ENCODE results near the gene DGKG.

The DGKG gene

DNA sequence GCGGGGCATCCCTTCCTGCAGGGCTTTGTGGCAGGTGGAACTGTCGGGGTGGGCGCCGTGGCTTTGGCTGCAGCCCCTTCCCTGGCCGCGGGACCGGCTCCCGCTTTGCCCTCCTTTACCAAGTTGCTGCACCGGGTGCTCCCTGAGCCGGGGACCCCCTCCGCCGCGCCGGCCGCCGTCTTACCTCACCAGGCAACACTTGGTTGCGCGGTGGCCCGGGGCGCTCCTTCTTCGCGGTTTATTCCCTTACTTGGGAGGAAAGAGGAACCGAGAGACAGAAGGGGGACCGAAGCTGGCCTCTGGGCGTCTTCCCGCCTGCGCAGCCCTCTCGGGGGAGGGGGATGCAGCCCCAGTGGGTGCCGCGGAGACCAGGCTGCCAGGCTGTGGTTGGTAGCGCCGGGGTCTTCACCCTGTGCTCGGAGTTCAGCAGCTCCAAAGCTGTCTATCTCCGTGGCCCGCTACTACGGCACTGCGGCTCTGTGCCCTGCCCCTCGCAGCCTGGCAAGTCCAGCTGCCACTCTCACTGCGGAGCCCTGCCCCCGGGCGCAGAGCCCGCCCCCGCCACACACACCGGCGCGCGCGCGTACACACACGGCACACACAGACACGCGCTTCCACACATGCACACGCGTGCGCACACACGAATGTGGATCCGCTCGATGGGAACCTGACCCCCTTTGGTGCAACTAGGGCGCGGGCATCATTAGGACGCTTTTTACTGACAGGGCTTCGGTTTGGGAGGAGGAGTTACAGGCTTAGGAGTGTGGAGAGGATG is at the start of gene DGKG:
TSS of gene DGKG (minus strand) at position 473 of the 775 bp plus-strand sequence. CDS start 41,775 bp downstream, outside the sequence.
- peaks cover 37% of the 10 kb centered on the region for H3K27me3 ChIP-seq (ENCODE audit: control insufficient read depth, insufficient read depth, low read length)
- WGBS (ENCODE audit: insufficient coverage, insufficient read length): no CpG with 5 or more reads among the region's 62 CpGs
- H3K9me3 ChIP-seq (ENCODE audit: control insufficient read depth, insufficient read depth, low read length): no peaks in the 10 kb centered on the region

GRCh38 chr3:186411089-186411488 is 49.1 kb upstream of the DGKG start:
- Histone ChIP-seq H3K27ac (ENCODE audit: low read length) (no peak overlapping the region), H3K27me3 (ENCODE audit: control insufficient read depth, insufficient read depth, low read length) (no peaks in the 10 kb centered on the region), H3K36me3 (ENCODE audit: control insufficient read depth, insufficient read depth, low read length) (no peaks in the 10 kb centered on the region), H3K9me3 (ENCODE audit: control insufficient read depth, insufficient read depth, low read length) (no peaks in the 10 kb centered on the region), H3K4me1 (ENCODE audit: control insufficient read depth, insufficient read depth, low read length) (peaks cover 4% of the 10 kb centered on the region; the same call in 1 of the 2 replicates), H3K4me3 (ENCODE audit: low read length) (no peak overlapping the region)
- WGBS (ENCODE audit: insufficient coverage, insufficient read length): 100% methylated on average over 1 of the region's 2 CpGs
- no peak for DNase-seq (ENCODE audit: low read depth, low spot score)

More for the DNA sequence above, at the start of gene DGKG:
- H3K4me1 ChIP-seq (ENCODE audit: control insufficient read depth, insufficient read depth, low read length): no peaks in the 10 kb centered on the region
- H3K36me3 ChIP-seq (ENCODE audit: control insufficient read depth, insufficient read depth, low read length): no peaks in the 10 kb centered on the region
- peak within 1 kb of the TSS; percentile 43; the same call in 1 of the 2 replicates for H3K4me3 ChIP-seq (ENCODE audit: low read length)
- no peak within 1 kb of the TSS for H3K27ac ChIP-seq (ENCODE audit: low read length)
- DNase-seq (ENCODE audit: low read depth, low spot score): no peak

GRCh38 chr3:186406669-186407635 is 44.9 kb upstream of the DGKG start:
- WGBS (ENCODE audit: insufficient coverage, insufficient read length): no CpG with 5 or more reads among the region's 14 CpGs
- Histone ChIP-seq H3K4me1 (ENCODE audit: control insufficient read depth, insufficient read depth, low read length) (0 out of 2 replicates have a peak, but pooled peaks cover 1% of the 10 kb centered on the region), H3K4me3 (ENCODE audit: low read length) (no peak overlapping the region), H3K9me3 (ENCODE audit: control insufficient read depth, insufficient read depth, low read length) (no peaks in the 10 kb centered on the region), H3K27ac (ENCODE audit: low read length) (no peak overlapping the region), H3K27me3 (ENCODE audit: control insufficient read depth, insufficient read depth, low read length) (no peaks in the 10 kb centered on the region), H3K36me3 (ENCODE audit: control insufficient read depth, insufficient read depth, low read length) (no peaks in the 10 kb centered on the region)
- DNase-seq (ENCODE audit: low read depth, low spot score): no peak

- H3K27ac ChIP-seq (ENCODE audit: low read length): no peak overlapping the region
- no peaks in the 10 kb centered on the region for H3K27me3 ChIP-seq (ENCODE audit: control insufficient read depth, insufficient read depth, low read length)
- DNase-seq (ENCODE audit: low read depth, low spot score): no peak
- H3K9me3 ChIP-seq (ENCODE audit: control insufficient read depth, insufficient read depth, low read length): no peaks in the 10 kb centered on the region
- H3K36me3 ChIP-seq (ENCODE audit: control insufficient read depth, insufficient read depth, low read length): no peaks in the 10 kb centered on the region
- no peak overlapping the region for H3K4me3 ChIP-seq (ENCODE audit: low read length)
- no peaks in the 10 kb centered on the region for H3K4me1 ChIP-seq (ENCODE audit: control insufficient read depth, insufficient read depth, low read length)
- no CpG with 5 or more reads among the region's 6 CpGs for WGBS (ENCODE audit: insufficient coverage, insufficient read length)
Measured at GRCh38 chr3:186401556-186401955, 39.5 kb upstream of the DGKG start.

- H3K27me3 ChIP-seq (ENCODE audit: control insufficient read depth, insufficient read depth, low read length): no peaks in the 10 kb centered on the region
- H3K27ac ChIP-seq (ENCODE audit: low read length): no peak overlapping the region
- no peaks in the 10 kb centered on the region for H3K9me3 ChIP-seq (ENCODE audit: control insufficient read depth, insufficient read depth, low read length)
- H3K4me3 ChIP-seq (ENCODE audit: low read length): no peak overlapping the region
- H3K4me1 ChIP-seq (ENCODE audit: control insufficient read depth, insufficient read depth, low read length): no peaks in the 10 kb centered on the region
- DNase-seq (ENCODE audit: low read depth, low spot score): no peak
- no peaks in the 10 kb centered on the region for H3K36me3 ChIP-seq (ENCODE audit: control insufficient read depth, insufficient read depth, low read length)
Measured at GRCh38 chr3:186400662-186401061, 38.6 kb upstream of the DGKG start.

DNA sequence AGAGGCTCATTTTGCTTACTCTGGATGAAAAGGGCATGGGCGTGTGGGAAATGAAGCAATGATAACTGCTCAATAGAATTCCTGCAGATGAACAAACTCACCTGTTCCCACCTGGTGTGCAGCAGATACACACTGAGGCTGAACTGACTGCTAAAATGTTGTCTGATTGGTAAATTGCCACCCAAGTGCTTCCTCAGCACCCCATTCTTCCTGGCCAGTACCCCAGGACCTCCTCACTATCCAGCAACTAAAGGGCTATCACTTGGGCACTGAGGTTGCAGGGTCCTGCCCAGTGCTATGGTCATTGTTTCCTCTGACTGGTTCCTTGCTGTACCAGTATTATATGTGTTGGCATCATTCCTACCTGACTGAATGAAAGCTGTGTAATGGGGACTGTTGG is 38.0 kb upstream of the DGKG start:
- no peak for DNase-seq (ENCODE audit: low read depth, low spot score)
- H3K9me3 ChIP-seq (ENCODE audit: control insufficient read depth, insufficient read depth, low read length): no peaks in the 10 kb centered on the region
- H3K27me3 ChIP-seq (ENCODE audit: control insufficient read depth, insufficient read depth, low read length): no peaks in the 10 kb centered on the region
- no CpG with 5 or more reads among the region's 1 CpG for WGBS (ENCODE audit: insufficient coverage, insufficient read length)
- H3K36me3 ChIP-seq (ENCODE audit: control insufficient read depth, insufficient read depth, low read length): no peaks in the 10 kb centered on the region
- no peaks in the 10 kb centered on the region for H3K4me1 ChIP-seq (ENCODE audit: control insufficient read depth, insufficient read depth, low read length)
- H3K27ac ChIP-seq (ENCODE audit: low read length): no peak overlapping the region
- H3K4me3 ChIP-seq (ENCODE audit: low read length): no peak overlapping the region

DNA sequence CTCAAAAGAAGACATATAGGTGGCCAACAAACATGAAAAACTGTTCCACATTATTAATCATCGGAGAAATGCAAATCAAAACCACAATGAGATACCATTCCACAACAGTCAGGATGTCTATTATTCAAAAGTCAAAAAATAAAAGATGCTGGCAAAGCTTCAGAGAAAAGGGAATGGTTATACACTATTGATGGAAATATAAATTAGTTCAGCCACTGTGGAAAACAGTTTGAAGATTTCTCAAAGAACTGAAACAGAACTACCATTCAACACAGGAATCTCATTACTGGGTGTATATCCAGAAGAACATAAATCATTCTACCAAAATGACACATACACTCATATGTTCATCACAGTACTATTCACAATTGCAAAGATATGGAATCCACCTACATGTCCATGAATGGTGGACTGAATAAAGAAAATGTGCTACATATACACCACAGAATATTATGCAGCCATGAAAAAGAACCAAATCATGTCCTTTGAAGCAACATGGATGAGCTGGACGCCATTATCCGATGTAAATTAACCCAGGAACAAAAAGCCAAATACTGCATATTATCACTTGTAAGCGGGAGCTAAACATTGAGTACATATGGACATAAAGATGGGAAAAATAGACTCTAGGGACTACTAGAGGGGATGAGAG is 32.7 kb upstream of the DGKG start:
- H3K4me3 ChIP-seq (ENCODE audit: low read length): no peak overlapping the region
- no CpG with 5 or more reads among the region's 4 CpGs for WGBS (ENCODE audit: insufficient coverage, insufficient read length)
- H3K27ac ChIP-seq (ENCODE audit: low read length): no peak overlapping the region
- no peaks in the 10 kb centered on the region for H3K9me3 ChIP-seq (ENCODE audit: control insufficient read depth, insufficient read depth, low read length)
- H3K27me3 ChIP-seq (ENCODE audit: control insufficient read depth, insufficient read depth, low read length): no peaks in the 10 kb centered on the region
- no peak for DNase-seq (ENCODE audit: low read depth, low spot score)
- no peaks in the 10 kb centered on the region for H3K36me3 ChIP-seq (ENCODE audit: control insufficient read depth, insufficient read depth, low read length)
- H3K4me1 ChIP-seq (ENCODE audit: control insufficient read depth, insufficient read depth, low read length): no peaks in the 10 kb centered on the region

DNA sequence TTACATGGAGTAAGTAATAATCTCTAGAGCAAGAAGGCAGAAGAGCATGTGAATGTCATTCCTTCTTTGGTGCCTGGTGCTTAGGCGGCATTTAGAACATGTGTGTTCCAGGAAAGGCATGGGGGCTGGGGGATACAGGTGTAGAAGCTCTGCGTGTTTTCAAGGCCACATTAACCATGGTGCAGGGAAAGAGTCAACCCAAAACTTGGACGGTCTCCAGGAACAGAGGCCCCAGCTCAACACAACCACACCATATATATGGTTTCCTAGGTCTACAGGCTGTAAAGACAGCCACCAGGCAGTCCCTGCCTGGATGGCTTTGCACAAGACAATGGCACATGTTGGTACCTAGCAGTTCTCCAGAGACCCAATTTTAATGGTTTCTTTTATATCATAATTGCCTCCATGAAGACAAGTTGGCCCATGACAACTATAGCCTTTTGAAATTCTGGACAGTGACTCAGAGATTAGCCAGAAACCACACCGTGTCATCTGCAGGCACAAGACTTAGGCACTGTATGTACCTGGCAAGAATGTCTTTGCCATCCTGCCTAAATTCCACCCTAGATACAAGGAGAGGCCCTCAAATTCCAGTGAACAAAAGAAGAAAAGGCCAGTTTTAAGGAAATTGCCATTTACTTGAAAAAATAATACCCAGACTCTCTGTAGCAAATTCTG is 25.0 kb upstream of the DGKG start:
- DNase-seq (ENCODE audit: low read depth, low spot score): no peak

DNA sequence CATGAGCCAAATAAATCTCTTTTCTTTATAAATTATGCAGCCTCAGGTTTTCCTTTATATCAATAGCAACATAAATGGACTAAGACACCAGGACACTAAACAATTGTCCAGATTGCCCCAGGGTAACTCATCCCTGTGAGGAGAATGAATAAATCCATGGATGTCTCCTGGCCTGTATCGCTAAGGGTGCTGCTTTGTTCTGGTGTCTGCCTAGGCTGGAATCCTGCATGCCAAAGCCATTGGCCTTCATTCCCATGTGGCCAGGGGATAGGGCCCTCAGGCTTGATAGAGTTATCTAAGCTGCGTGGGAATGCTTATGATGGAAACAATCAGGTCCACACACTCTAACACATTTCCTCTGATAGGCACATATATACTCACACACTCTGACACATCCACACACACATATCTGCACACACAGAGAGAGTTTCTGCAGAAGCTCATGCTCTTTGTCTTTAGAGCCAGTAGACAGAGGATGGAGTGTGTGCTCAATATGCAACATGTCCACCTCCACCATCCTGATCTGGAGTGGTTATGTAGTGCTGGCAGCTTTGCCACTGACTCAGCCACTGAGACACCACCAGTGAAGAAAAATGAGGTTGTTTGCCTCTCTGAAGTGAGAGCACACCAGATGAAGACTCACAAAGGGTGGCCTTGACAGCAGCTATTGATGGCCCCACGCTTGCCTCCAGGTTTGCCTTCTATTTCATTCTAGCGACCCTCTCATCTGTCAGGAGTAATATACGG is 24.0 kb upstream of the DGKG start:
- Histone ChIP-seq H3K27ac (ENCODE audit: low read length) (no peak overlapping the region), H3K9me3 (ENCODE audit: control insufficient read depth, insufficient read depth, low read length) (no peaks in the 10 kb centered on the region), H3K4me1 (ENCODE audit: control insufficient read depth, insufficient read depth, low read length) (no peaks in the 10 kb centered on the region), H3K36me3 (ENCODE audit: control insufficient read depth, insufficient read depth, low read length) (no peaks in the 10 kb centered on the region), H3K27me3 (ENCODE audit: control insufficient read depth, insufficient read depth, low read length) (no peaks in the 10 kb centered on the region), H3K4me3 (ENCODE audit: low read length) (no peak overlapping the region)
- no CpG with 5 or more reads among the region's 5 CpGs for WGBS (ENCODE audit: insufficient coverage, insufficient read length)
- DNase-seq (ENCODE audit: low read depth, low spot score): no peak

More for the DNA sequence above, 25.0 kb upstream of the DGKG start:
- H3K4me1 ChIP-seq (ENCODE audit: control insufficient read depth, insufficient read depth, low read length): no peaks in the 10 kb centered on the region
- H3K9me3 ChIP-seq (ENCODE audit: control insufficient read depth, insufficient read depth, low read length): no peaks in the 10 kb centered on the region
- no CpG with 5 or more reads among the region's 4 CpGs for WGBS (ENCODE audit: insufficient coverage, insufficient read length)
- H3K27me3 ChIP-seq (ENCODE audit: control insufficient read depth, insufficient read depth, low read length): no peaks in the 10 kb centered on the region
- H3K4me3 ChIP-seq (ENCODE audit: low read length): no peak overlapping the region
- no peak overlapping the region for H3K27ac ChIP-seq (ENCODE audit: low read length)
- H3K36me3 ChIP-seq (ENCODE audit: control insufficient read depth, insufficient read depth, low read length): no peaks in the 10 kb centered on the region
